ENCODE measurements around the gene FSTL4.

DNA sequence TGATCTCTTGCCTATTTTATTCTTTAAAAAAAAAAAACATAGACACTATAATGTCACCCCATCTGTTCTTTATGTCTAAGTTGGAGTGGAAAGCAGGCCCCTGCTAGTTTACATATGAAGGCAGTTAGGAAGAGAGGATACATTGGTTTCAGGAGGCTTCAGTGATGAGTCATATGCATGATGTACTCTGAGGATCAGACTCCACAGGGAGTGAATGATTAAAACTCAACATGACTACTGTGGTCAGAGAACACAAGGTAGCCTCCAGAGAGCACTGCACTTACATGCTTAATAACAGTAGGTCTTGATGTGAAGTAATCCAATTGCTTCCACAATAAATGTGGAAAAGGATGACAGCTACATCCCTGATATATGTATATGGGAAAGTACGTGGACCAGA is 22.7 kb upstream of the FSTL4 start:
- TF ChIP-seq, protein P1, sequence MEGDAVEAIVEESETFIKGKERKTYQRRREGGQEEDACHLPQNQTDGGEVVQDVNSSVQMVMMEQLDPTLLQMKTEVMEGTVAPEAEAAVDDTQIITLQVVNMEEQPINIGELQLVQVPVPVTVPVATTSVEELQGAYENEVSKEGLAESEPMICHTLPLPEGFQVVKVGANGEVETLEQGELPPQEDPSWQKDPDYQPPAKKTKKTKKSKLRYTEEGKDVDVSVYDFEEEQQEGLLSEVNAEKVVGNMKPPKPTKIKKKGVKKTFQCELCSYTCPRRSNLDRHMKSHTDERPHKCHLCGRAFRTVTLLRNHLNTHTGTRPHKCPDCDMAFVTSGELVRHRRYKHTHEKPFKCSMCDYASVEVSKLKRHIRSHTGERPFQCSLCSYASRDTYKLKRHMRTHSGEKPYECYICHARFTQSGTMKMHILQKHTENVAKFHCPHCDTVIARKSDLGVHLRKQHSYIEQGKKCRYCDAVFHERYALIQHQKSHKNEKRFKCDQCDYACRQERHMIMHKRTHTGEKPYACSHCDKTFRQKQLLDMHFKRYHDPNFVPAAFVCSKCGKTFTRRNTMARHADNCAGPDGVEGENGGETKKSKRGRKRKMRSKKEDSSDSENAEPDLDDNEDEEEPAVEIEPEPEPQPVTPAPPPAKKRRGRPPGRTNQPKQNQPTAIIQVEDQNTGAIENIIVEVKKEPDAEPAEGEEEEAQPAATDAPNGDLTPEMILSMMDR (IDR thresholded peaks at IDR 0.05; ENCODE audit: low read depth, low read length, missing input control): no peak
- TF ChIP-seq RXRA (IDR thresholded peaks at IDR 0.05) (no peak), RAD21 (IDR thresholded peaks at IDR 0.05) (no peak), SP1 (IDR thresholded peaks at IDR 0.05) (no peak), GABPA (IDR thresholded peaks at IDR 0.05 in 1 of 2, conservative IDR thresholded peaks at IDR 0.05 in 1 of 2) (no peak), TAF1 (conservative IDR thresholded peaks at IDR 0.05) (no peak), EGR1 (IDR thresholded peaks at IDR 0.05; ENCODE audit: low read depth in 2 of 2) (no peak), YY1 (IDR thresholded peaks at IDR 0.05) (no peak), JUND (IDR thresholded peaks at IDR 0.05) (no peak), NR2F2 (IDR thresholded peaks at IDR 0.05) (no peak)
- TF ChIP-seq, protein P2, sequence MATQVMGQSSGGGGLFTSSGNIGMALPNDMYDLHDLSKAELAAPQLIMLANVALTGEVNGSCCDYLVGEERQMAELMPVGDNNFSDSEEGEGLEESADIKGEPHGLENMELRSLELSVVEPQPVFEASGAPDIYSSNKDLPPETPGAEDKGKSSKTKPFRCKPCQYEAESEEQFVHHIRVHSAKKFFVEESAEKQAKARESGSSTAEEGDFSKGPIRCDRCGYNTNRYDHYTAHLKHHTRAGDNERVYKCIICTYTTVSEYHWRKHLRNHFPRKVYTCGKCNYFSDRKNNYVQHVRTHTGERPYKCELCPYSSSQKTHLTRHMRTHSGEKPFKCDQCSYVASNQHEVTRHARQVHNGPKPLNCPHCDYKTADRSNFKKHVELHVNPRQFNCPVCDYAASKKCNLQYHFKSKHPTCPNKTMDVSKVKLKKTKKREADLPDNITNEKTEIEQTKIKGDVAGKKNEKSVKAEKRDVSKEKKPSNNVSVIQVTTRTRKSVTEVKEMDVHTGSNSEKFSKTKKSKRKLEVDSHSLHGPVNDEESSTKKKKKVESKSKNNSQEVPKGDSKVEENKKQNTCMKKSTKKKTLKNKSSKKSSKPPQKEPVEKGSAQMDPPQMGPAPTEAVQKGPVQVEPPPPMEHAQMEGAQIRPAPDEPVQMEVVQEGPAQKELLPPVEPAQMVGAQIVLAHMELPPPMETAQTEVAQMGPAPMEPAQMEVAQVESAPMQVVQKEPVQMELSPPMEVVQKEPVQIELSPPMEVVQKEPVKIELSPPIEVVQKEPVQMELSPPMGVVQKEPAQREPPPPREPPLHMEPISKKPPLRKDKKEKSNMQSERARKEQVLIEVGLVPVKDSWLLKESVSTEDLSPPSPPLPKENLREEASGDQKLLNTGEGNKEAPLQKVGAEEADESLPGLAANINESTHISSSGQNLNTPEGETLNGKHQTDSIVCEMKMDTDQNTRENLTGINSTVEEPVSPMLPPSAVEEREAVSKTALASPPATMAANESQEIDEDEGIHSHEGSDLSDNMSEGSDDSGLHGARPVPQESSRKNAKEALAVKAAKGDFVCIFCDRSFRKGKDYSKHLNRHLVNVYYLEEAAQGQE (IDR thresholded peaks at IDR 0.05): no peak
- TF ChIP-seq, protein P3, sequence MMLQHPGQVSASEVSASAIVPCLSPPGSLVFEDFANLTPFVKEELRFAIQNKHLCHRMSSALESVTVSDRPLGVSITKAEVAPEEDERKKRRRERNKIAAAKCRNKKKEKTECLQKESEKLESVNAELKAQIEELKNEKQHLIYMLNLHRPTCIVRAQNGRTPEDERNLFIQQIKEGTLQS (IDR thresholded peaks at IDR 0.05): no peak
- TF ChIP-seq, protein P4, sequence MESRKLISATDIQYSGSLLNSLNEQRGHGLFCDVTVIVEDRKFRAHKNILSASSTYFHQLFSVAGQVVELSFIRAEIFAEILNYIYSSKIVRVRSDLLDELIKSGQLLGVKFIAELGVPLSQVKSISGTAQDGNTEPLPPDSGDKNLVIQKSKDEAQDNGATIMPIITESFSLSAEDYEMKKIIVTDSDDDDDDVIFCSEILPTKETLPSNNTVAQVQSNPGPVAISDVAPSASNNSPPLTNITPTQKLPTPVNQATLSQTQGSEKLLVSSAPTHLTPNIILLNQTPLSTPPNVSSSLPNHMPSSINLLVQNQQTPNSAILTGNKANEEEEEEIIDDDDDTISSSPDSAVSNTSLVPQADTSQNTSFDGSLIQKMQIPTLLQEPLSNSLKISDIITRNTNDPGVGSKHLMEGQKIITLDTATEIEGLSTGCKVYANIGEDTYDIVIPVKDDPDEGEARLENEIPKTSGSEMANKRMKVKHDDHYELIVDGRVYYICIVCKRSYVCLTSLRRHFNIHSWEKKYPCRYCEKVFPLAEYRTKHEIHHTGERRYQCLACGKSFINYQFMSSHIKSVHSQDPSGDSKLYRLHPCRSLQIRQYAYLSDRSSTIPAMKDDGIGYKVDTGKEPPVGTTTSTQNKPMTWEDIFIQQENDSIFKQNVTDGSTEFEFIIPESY (IDR thresholded peaks at IDR 0.05): no peak
- TF ChIP-seq, protein P5, sequence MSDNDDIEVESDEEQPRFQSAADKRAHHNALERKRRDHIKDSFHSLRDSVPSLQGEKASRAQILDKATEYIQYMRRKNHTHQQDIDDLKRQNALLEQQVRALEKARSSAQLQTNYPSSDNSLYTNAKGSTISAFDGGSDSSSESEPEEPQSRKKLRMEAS (IDR thresholded peaks at IDR 0.05): no peak

Data from liver (tissue), 3 donors.